Left forelimb (tissue), 1 donor: ENCODE results near the gene JMY.
A peak's percentile ranks its signal among the peaks of the same experiment; 100 is the strongest.

Experiments
- DNase-seq: peaks from one replicate; pipeline ENCODE4 v3.0.0-alpha.2; 2018; ENCODE audit warnings: low spot score

Gene JMY, protein sequence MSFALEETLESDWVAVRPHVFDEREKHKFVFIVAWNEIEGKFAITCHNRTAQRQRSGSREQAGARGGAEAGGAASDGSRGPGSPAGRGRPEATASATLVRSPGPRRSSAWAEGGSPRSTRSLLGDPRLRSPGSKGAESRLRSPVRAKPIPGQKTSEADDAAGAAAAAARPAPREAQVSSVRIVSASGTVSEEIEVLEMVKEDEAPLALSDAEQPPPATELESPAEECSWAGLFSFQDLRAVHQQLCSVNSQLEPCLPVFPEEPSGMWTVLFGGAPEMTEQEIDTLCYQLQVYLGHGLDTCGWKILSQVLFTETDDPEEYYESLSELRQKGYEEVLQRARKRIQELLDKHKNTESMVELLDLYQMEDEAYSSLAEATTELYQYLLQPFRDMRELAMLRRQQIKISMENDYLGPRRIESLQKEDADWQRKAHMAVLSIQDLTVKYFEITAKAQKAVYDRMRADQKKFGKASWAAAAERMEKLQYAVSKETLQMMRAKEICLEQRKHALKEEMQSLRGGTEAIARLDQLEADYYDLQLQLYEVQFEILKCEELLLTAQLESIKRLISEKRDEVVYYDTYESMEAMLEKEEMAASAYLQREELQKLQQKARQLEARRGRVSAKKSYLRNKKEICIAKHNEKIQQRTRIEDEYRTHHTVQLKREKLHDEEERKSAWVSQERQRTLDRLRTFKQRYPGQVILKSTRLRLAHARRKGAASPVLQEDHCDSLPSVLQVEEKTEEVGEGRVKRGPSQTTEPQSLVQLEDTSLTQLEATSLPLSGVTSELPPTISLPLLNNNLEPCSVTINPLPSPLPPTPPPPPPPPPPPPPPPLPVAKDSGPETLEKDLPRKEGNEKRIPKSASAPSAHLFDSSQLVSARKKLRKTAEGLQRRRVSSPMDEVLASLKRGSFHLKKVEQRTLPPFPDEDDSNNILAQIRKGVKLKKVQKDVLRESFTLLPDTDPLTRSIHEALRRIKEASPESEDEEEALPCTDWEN

DNA sequence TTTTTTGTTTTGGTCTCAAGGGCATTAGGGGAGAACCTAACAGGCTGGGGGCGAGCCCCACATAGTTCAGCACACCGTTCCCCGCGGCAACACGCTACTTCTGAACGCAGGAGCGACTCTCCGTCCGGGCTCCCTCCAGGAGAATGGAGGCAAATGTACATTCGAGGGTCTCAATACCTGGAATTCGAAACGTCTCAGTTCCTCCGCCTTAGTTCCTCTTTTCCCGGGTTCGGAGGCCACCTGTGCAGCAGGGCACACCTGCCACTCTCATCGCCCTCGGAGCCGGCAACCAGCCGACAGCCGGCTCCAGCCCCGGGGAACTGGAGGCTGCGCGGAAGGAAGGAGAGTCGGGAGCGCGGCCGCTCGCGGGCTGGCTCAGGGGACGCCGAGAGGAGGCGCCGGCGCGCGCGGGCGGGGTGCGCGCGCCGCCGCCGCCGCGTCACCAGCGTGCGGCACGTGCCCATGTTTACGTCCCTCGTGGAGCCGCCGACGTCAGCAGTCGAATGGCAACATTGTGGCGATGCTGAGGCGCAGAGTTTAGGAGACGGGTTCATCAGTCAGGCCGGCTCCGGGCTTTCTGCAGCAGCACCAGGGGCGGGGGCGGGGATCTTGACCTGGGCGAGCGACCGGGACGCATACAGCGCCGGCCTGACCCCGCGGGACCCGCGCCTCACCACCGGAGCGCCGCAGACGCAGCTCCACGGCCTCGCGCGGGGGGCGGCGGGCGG lies at the start of gene JMY:
Gene JMY (plus strand): TSS at position 498 of the 728 bp plus-strand sequence. CDS start 520 bp downstream, outside the sequence.
- peak; percentile 89 for DNase-seq

- DNase-seq, result no peak
These were observed 49.5 kb upstream of the JMY start for GRCh38 chr5:79186455-79186854.

- no peak for DNase-seq
These were observed 46.3 kb upstream of the JMY start for GRCh38 chr5:79189439-79190234.

- no peak for DNase-seq
These were observed 45.7 kb upstream of the JMY start for GRCh38 chr5:79190235-79190529.

DNA sequence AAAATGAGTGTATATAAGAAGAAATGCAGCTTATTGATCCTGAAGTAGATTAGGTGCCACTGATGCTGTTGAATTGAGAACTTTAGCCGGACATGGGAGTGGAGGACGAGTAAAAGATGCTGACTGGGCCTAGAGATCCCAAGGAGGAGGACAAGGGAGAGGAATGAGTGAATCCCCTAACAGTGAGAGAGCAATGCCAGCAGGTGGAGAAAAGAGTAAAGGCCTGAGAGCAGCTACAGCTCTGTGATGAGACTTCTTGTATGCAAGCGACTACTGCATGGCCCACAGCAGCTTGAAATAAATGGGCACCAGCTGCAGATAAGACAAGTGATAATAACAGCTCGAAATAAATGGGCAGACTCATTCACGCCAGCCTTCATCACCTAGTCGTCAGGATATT lies 44.5 kb upstream of the JMY start:
- no peak for DNase-seq

GRCh38 chr5:79193643-79194042 lies 42.3 kb upstream of the JMY start:
- no peak for DNase-seq

- DNase-seq, result no peak
These were observed 35.3 kb upstream of the JMY start for GRCh38 chr5:79200573-79201183.

DNA sequence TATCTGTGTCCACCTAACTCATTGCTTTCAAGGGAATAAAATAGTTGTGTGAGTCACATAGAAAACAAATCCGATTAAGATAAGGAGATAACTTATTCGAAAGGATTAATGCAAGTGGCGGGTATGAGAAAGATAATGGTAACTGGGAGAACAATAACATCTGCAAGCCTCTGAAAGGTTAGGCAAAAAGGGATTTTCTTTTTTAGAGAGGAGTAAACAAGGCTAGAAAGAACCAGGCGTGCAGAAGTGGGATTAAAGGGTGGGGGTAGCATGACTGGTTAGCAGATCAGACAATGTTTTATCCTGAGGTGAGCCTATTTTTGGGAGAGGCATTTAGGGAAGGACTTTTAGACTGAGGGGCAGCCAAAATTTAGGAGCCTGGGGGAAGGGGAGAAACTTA lies 34.7 kb upstream of the JMY start:
- DNase-seq, result no peak

DNA sequence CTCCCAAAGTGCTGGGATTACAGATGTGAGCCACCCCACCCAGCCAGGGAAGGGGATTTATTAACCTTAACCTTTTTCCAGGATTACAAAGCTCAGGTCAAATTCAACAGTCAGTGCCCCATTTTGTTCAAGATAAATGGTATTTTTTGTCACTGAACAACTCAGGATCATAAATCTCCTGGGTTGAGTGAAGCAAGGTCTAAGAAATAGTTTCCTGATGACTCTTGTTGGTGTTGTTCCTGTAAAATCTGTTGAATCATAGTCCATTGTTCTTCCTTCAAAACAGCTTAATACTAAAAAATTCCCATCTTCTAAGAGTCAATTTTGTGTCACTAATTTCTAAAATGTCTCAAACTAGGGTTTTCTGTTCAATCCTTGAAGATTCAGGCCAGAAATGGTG lies 33.9 kb upstream of the JMY start:
- no peak for DNase-seq

- DNase-seq, result no peak
These were observed 30.0 kb upstream of the JMY start for GRCh38 chr5:79205965-79206364.

GRCh38 chr5:79206541-79206940 lies 29.4 kb upstream of the JMY start:
- no peak for DNase-seq

- DNase-seq, result no peak
These were observed 26.4 kb upstream of the JMY start for GRCh38 chr5:79209505-79209904.

GRCh38 chr5:79224286-79224984 lies 11.5 kb upstream of the JMY start:
- no peak for DNase-seq

GRCh38 chr5:79225026-79225425 lies 10.9 kb upstream of the JMY start:
- no peak for DNase-seq

GRCh38 chr5:79225441-79225840 lies 10.5 kb upstream of the JMY start:
- DNase-seq, result no peak

GRCh38 chr5:79227484-79228025 lies 8.4 kb upstream of the JMY start:
- DNase-seq, result no peak

DNA sequence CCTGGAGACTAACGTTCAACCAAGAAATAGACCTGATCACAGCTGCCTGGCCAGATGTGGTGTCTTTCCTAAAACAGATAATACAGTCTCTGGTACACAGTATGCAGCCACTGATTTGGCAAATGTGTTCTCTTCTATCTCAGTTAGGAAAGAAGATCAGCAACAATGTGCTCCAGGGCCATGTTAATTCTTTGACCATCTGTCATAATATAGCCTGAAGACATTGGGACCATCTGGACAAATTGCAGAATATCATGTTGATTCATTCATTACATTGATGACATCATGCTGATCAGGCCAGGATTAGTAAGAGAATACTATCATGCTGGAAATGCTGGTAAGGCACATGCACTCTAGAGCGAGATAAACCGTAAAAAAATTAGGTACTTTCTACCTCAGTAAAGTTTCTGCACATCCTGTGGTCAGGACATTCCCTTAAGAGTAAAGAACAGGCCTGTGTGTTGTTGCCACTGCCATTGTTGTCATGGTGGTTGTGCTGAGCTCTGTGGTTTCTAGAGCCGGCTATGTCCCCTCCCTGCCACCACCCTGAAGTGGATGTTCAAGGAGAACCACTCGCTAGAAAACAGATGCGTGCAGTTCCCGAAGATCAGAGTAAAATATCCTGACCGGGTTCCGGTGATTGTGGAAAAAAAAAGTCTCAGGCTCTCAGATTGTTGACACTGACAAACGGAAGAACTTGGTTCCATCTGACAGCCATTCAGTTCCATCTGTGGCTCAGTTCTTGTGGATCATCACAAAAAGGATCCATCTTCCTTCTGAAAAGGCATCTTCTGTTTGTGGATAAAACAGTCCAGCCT lies 6.4 kb upstream of the JMY start:
- DNase-seq, result no peak

DNA sequence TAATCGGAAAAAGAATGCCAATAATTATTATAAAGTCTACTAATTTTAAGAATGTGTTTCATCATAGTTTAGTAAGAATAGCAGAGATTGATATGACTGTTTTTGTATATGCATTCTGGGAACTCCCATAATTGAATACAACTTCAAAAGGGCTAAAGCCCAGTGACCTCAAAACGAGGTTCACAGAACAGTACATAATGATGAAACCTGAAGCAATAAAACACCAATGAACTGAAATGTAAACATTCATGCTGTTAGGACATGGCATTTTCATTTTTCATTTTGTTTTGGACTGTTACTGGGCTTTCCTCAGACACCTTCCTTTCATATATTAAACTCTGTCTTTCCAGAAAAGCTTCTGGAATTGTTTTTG lies 684 bp upstream of the JMY start:
- no peak for DNase-seq

DNA sequence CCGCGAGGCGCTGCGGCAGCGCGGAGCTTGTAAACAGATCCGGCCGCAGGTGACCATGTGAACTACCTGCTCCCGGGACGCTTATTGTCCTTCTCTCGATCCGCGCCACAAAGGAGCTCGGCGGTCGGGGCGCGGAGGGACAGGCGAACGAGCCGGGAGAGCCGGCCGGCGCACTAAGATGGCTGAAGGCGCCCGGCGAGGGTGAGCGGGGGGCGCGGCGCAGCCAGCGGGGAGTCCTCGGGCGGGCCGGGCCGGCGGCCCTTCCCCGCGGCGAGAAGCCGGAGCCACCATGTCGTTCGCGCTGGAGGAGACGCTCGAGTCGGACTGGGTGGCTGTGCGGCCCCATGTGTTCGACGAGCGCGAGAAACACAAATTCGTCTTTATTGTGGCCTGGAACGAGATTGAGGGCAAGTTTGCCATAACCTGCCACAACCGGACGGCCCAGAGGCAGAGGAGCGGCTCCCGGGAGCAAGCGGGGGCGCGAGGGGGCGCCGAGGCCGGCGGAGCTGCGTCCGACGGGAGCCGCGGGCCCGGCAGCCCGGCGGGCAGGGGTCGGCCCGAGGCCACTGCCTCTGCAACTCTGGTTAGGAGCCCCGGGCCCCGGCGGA lies 535 bp downstream of the JMY start:
- no peak for DNase-seq
